GM12878 (cell line): ENCODE measurements around the gene LFNG. TPM values are rescaled to one million over a fixed set of nuclear protein-coding genes. Genes with fewer than 3 reads are reported as not detected.

ENCODE experiments used
- ATAC-seq: fragments of 200-7000 bp; cut with Tn5 transposase; 3 replicates; pipeline ENCODE4 v1.9.1; 2020; ENCODE audit warnings: mild to moderate bottlenecking, moderate library complexity
- BruUV-seq: library from RNA; stranded (reverse); fragments of 400-500 nt; replicated peaks from 2 replicates; lab custom pipeline; 2021; lab: Mats Ljungman, UMichigan
- CTCF ChIA-PET: fragments of 300-600 bp; sonication (Branson Sonifier 250); formaldehyde crosslinking; extraction: SDS; loops from one replicate; lab custom pipeline; 2021; ENCODE audit warnings: inconsistent platforms; lab: Yijun Ruan, JAX
- POLR2A ChIA-PET: fragments of 350-600 bp; formaldehyde crosslinking; extraction: SDS; loops from one replicate; lab custom pipeline; 2021; ENCODE audit warnings: inconsistent platforms; lab: Charles Lee
- RAD21 ChIA-PET: fragments of 300-600 bp; sonication (Branson Sonifier 250); formaldehyde crosslinking; loops from one replicate; lab custom pipeline; 2023; ENCODE audit warnings: antibody characterized with exemption; ENCODE audit not compliant: unreplicated experiment; lab: Charles Lee
- SMC1A ChIA-PET: fragments of 300-600 bp; sonication (Branson Sonifier 250); formaldehyde crosslinking; loops from one replicate; lab custom pipeline; 2023; ENCODE audit not compliant: unreplicated experiment, uncharacterized antibody; lab: Charles Lee
- DNase-seq: peaks from one replicate; pipeline ENCODE4 v3.0.0-alpha.2; 2011; ENCODE audit warnings: low read depth, low spot score
- FAIRE-seq: peaks from 3 replicates; lab custom pipeline; 2011; peaks lifted over from hg19 to GRCh38; lab: Jason Lieb, UNC
- H2AFZ ChIP-seq: 2 replicates; pipeline ENCODE4 v1.6.0; 2011; ENCODE audit warnings: low read depth, low read length, control low read depth; ENCODE audit not compliant: control insufficient read depth
- H3K27ac ChIP-seq: 2 replicates; pipeline ENCODE4 v1.5.1; 2011; ENCODE audit warnings: control low read depth; ENCODE audit not compliant: control insufficient read depth, insufficient read depth
- H3K27me3 ChIP-seq, 2 experiments: replicated peaks in 1 of 2; 2 replicates each; pipeline versions ENCODE4 v1.6.0 to v1.6.1; 2011; ENCODE audit warnings: low read length in 1 of 2; ENCODE audit not compliant: control insufficient read depth in 2 of 2, insufficient read depth in 2 of 2
- H3K36me3 ChIP-seq, 2 experiments: 2 replicates each; pipeline ENCODE4 v1.5.1; 2011; ENCODE audit warnings: low read length in 1 of 2; ENCODE audit not compliant: control insufficient read depth in 2 of 2, insufficient read depth in 2 of 2
- H3K4me1 ChIP-seq: 2 replicates; pipeline ENCODE4 v1.6.1; 2011; ENCODE audit warnings: mild to moderate bottlenecking, low read length, moderate library complexity, mixed read lengths; ENCODE audit not compliant: control insufficient read depth, insufficient read depth
- H3K4me2 ChIP-seq: 2 replicates; pipeline ENCODE4 v1.6.0; 2011; ENCODE audit warnings: control low read depth; ENCODE audit not compliant: control insufficient read depth, insufficient read depth
- H3K4me3 ChIP-seq: fragments of 200-600 bp; sonication (generic); 2 replicates; pipeline ENCODE4 v1.5.1; 2016
- H3K79me2 ChIP-seq: 2 replicates; pipeline ENCODE4 v1.6.0; 2011; ENCODE audit warnings: low read length; ENCODE audit not compliant: control insufficient read depth, insufficient read depth
- H3K9ac ChIP-seq: 2 replicates; pipeline ENCODE4 v1.8.0; 2011; ENCODE audit warnings: low read length, control low read depth, mixed read lengths; ENCODE audit not compliant: control insufficient read depth, insufficient read depth
- H3K9me3 ChIP-seq: replicated peaks from 3 replicates; pipeline ENCODE4 v1.5.1; 2011; ENCODE audit warnings: mild to moderate bottlenecking, low read length; ENCODE audit not compliant: control insufficient read depth, insufficient read depth
- H4K20me1 ChIP-seq: 2 replicates; pipeline ENCODE4 v1.6.0; 2011; ENCODE audit not compliant: control insufficient read depth, insufficient read depth
- BCL11A ChIP-seq: IDR thresholded peaks from 2 replicates; pipeline ENCODE4 v1.6.1; 2011; ENCODE audit warnings: low read depth, low read length
- CBX3 ChIP-seq: fragments of 200-600 bp; sonication (generic); IDR thresholded peaks from 2 replicates; pipeline ENCODE4 v1.6.1; 2016; ENCODE audit warnings: low read depth, borderline replicate concordance
- EED ChIP-seq: sonication (generic); IDR thresholded peaks from 2 replicates; pipeline ENCODE4 v1.6.1; 2016; ENCODE audit warnings: antibody characterized with exemption, low read depth
- EP300 ChIP-seq, 2 experiments: fragments of 150-350 bp in 1 of 2; IDR thresholded peaks; 2 replicates each; pipeline ENCODE4 v1.6.1; 2011 to 2012; ENCODE audit warnings: low read depth in 2 of 2, low read length in 2 of 2, borderline replicate concordance in 1 of 2, improper control_type of control experiment in 1 of 2, inconsistent platforms in 1 of 2; ENCODE audit not compliant: control insufficient read depth in 1 of 2
- IRF4 ChIP-seq: IDR thresholded peaks from 2 replicates; pipeline ENCODE4 v1.6.1; 2011; ENCODE audit warnings: low read depth, low read length
- MEF2B ChIP-seq: fragments of 450-650 bp; IDR thresholded peaks from 2 replicates; pipeline ENCODE4 v1.6.1; 2018; ENCODE audit warnings: mild to moderate bottlenecking, moderate library complexity; ENCODE audit not compliant: partially characterized antibody, poor library complexity, severe bottlenecking
- NBN ChIP-seq: fragments of 450-650 bp; IDR thresholded peaks from 2 replicates; pipeline ENCODE4 v1.6.1; 2016
- PAX5 ChIP-seq: IDR thresholded peaks from 2 replicates; pipeline ENCODE4 v1.6.1; 2011; ENCODE audit warnings: low read depth, low read length, borderline replicate concordance
- PAX8 ChIP-seq: fragments of 450-650 bp; IDR thresholded peaks from 2 replicates; pipeline ENCODE4 v1.6.1; 2017; ENCODE audit warnings: mild to moderate bottlenecking, moderate library complexity
- SMC3 ChIP-seq: IDR thresholded peaks from 2 replicates; pipeline ENCODE4 v1.6.1; 2011; ENCODE audit warnings: low read length, improper control_type of control experiment, borderline replicate concordance
- SREBF2 ChIP-seq: IDR thresholded peaks from 2 replicates; pipeline ENCODE4 v1.6.1; 2012; ENCODE audit warnings: mild to moderate bottlenecking, low read length
- TCF12 ChIP-seq: IDR thresholded peaks from 2 replicates; pipeline ENCODE4 v1.6.1; 2011; ENCODE audit warnings: low read depth, mild to moderate bottlenecking, low read length
- TCF3 ChIP-seq: IDR thresholded peaks from 2 replicates; pipeline ENCODE4 v1.6.1; 2012; ENCODE audit warnings: low read depth, mild to moderate bottlenecking, low read length, borderline replicate concordance; ENCODE audit not compliant: insufficient read depth
- WRNIP1 ChIP-seq: IDR thresholded peaks from 2 replicates; pipeline ENCODE4 v1.6.1; 2011; ENCODE audit warnings: low read depth, low read length, improper control_type of control experiment, borderline replicate concordance
- ZBED1 ChIP-seq: IDR thresholded peaks from 2 replicates; pipeline ENCODE4 v1.6.1; 2016; ENCODE audit warnings: borderline replicate concordance
- ZNF217 ChIP-seq: fragments of 450-650 bp; IDR thresholded peaks from 2 replicates; pipeline ENCODE4 v1.6.1; 2017; ENCODE audit warnings: antibody characterized with exemption, mild to moderate bottlenecking
- ZNF384 ChIP-seq: IDR thresholded peaks from 2 replicates; pipeline ENCODE4 v1.6.1; 2012; ENCODE audit warnings: low read depth, mild to moderate bottlenecking, low read length, improper control_type of control experiment, borderline replicate concordance
- WGBS: methylation state at CpG from one replicate; pipeline ENCODE4 v1.1.6; 2016; ENCODE audit warnings: low lambda C conversion rate; ENCODE audit not compliant: insufficient replicate concordance, insufficient coverage; ENCODE audit errors: missing lambda C conversion rate; 5-methylcytosine and 5-hydroxymethylcytosine counted together
- in situ Hi-C: fragments of 300-500 bp; cut with MboI; formaldehyde crosslinking; loops from 9 replicates; pipeline ENCODE4 v1.14.3; 2018; ENCODE audit warnings: mixed read lengths
- intact Hi-C: fragments of 100-400 bp; cut with micrococcal nuclease; formaldehyde crosslinking; loops from one replicate; pipeline ENCODE4 v1.14.2; 2022; ENCODE audit not compliant: unreplicated experiment
- polyA plus RNA-seq, 11 experiments: library from polyadenylated mRNA; depleted of rRNA in 4 of 11; unstranded in 6 of 11; stranded (reverse) in 5 of 11; fragments of >200 nt; fragmentation: Nextera tagmentation in 4 of 11; fragmentation: Illumina TruSeq in 1 of 11; extraction: Ambion mirVana in 4 of 11; extraction: Trizol in 1 of 11; gene quantifications; 1 replicate in 1 of 11; 2 replicates in 10 of 11; pipeline versions ENCODE4 v1.2.1 to v1.2.3, GENCODE V29; 2011 to 2016; ENCODE audit warnings: inconsistent platforms in 2 of 11, missing spikeins in 2 of 11, low read depth in 1 of 11
- total RNA-seq, 4 experiments: library from RNA; depleted of rRNA in 3 of 4; stranded (reverse); fragments of >200 nt in 3 of 4; fragmentation: Illumina TruSeq in 1 of 4; extraction: Trizol in 1 of 4; gene quantifications; 2 replicates each; pipeline versions ENCODE4 v1.2.1 to v1.2.3, GENCODE V29; 2013 to 2021
- TF ChIP-seq, protein P1 (sequence below): IDR thresholded peaks from 2 replicates; pipeline ENCODE4 v1.6.1; 2012; ENCODE audit warnings: low read depth, low read length, improper control_type of control experiment
- TF ChIP-seq, protein P2 (sequence below): fragments of 450-650 bp; IDR thresholded peaks from 2 replicates; pipeline ENCODE4 v1.6.1; 2016; ENCODE audit warnings: mild to moderate bottlenecking, moderate library complexity, borderline replicate concordance

LFNG gene
- total and polyA plus RNA-seq, 10 of the 15 experiments (the other 5 are each of a cell fraction or from before 2014, with no cell fraction given): 0.09 to 0.68 (median 0.33) TPM; not detected in 2

GRCh38 chr7:2540133-2540532, 20.6 kb downstream of the LFNG start:
- in situ Hi-C loops: no loop called here
- CTCF ChIA-PET: no interaction called here

More at GRCh38 chr7:2540133-2540532, 20.6 kb downstream of the LFNG start:
- H3K4me1 ChIP-seq: no peaks in the 10 kb centered on the region
- H3K4me3 ChIP-seq: no peak overlapping the region
- no peak overlapping the region for H3K27ac ChIP-seq
- H3K9ac ChIP-seq: no peak overlapping the region
- no peaks in the 10 kb centered on the region for H3K27me3 ChIP-seq
- H3K36me3 ChIP-seq: peaks cover 0 to 23% of the 10 kb centered on the region in 2 experiments; a peak in 3 of 4 replicates
- TF ChIP-seq TCF3 (no peak), SMC3 (no peak), NBN (no peak), EP300 (IDR thresholded peaks at IDR 0.05; ENCODE audit: borderline replicate concordance in 1 of 2, control insufficient read depth in 1 of 2, low read depth in 2 of 2, low read length in 2 of 2) (no peak), TCF12 (no peak), EED (no peak), ZBED1 (no peak), PAX8 (no peak), CBX3 (no peak), BCL11A (no peak), SREBF2 (no peak), ZNF217 (no peak), PAX5 (no peak), MEF2B (no peak), ZNF384 (no peak), WRNIP1 (no peak), IRF4 (no peak)
- TF ChIP-seq, protein P1, sequence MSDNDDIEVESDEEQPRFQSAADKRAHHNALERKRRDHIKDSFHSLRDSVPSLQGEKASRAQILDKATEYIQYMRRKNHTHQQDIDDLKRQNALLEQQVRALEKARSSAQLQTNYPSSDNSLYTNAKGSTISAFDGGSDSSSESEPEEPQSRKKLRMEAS: no peak
- TF ChIP-seq, protein P2, sequence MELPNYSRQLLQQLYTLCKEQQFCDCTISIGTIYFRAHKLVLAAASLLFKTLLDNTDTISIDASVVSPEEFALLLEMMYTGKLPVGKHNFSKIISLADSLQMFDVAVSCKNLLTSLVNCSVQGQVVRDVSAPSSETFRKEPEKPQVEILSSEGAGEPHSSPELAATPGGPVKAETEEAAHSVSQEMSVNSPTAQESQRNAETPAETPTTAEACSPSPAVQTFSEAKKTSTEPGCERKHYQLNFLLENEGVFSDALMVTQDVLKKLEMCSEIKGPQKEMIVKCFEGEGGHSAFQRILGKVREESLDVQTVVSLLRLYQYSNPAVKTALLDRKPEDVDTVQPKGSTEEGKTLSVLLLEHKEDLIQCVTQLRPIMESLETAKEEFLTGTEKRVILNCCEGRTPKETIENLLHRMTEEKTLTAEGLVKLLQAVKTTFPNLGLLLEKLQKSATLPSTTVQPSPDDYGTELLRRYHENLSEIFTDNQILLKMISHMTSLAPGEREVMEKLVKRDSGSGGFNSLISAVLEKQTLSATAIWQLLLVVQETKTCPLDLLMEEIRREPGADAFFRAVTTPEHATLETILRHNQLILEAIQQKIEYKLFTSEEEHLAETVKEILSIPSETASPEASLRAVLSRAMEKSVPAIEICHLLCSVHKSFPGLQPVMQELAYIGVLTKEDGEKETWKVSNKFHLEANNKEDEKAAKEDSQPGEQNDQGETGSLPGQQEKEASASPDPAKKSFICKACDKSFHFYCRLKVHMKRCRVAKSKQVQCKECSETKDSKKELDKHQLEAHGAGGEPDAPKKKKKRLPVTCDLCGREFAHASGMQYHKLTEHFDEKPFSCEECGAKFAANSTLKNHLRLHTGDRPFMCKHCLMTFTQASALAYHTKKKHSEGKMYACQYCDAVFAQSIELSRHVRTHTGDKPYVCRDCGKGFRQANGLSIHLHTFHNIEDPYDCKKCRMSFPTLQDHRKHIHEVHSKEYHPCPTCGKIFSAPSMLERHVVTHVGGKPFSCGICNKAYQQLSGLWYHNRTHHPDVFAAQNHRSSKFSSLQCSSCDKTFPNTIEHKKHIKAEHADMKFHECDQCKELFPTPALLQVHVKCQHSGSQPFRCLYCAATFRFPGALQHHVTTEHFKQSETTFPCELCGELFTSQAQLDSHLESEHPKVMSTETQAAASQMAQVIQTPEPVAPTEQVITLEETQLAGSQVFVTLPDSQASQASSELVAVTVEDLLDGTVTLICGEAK: no peak
- 96% methylated on average over 7 of the region's 7 CpGs for WGBS
- H4K20me1 ChIP-seq: no peaks in the 10 kb centered on the region
- no TSS peak for BruUV-seq
- SMC1A ChIA-PET: no interaction called here
- no peak overlapping the region for H2AFZ ChIP-seq
- intact Hi-C loops: no loop called here
- ATAC-seq (no peak), DNase-seq (no peak), FAIRE-seq (no peak)
- H3K9me3 ChIP-seq: no peaks in the 10 kb centered on the region
- RAD21 ChIA-PET: no interaction called here
- no peaks in the 10 kb centered on the region for H3K79me2 ChIP-seq
- POLR2A ChIA-PET: no interaction called here
- no peak overlapping the region for H3K4me2 ChIP-seq
